SK-N-SH (cell line): ENCODE measurements around the gene CERS6. TPM values are rescaled to one million over a fixed set of nuclear protein-coding genes. Genes with fewer than 3 reads are reported as not detected.

Experiments used
- CTCF ChIA-PET: fragments of 300-600, 350-600 bp; formaldehyde crosslinking; extraction: SDS; loops from one replicate; lab custom pipeline; 2021; lab: Yijun Ruan, JAX
- POLR2A ChIA-PET: fragments of 350-600 bp; sonication (Branson Sonifier 250); formaldehyde crosslinking; extraction: SDS; loops from one replicate; lab custom pipeline; 2020; ENCODE audit warnings: antibody characterized with exemption, inconsistent platforms; lab: Yijun Ruan, JAX
- DNase-seq: peaks from one replicate; pipeline ENCODE4 v3.0.0; 2012
- H2AFZ ChIP-seq: fragments of 200-600 bp; sonication (generic); 2 replicates; pipeline ENCODE4 v1.8.1; 2016; ENCODE audit warnings: antibody characterized with exemption, mild to moderate bottlenecking, low read depth
- H3F3A ChIP-seq: fragments of 200-600 bp; sonication (generic); replicated peaks from 2 replicates; pipeline ENCODE3; 2016; ENCODE audit warnings: antibody characterized with exemption, mild to moderate bottlenecking; ENCODE audit not compliant: insufficient read depth
- H3K27ac ChIP-seq, 2 experiments: fragments of 200-500 bp in 1 of 2; fragments of 200-600 bp in 1 of 2; sonication (Bioruptor generic) in 1 of 2; sonication (generic), shearing (Covaris generic) in 1 of 2; 2 replicates each; pipeline versions ENCODE4 v1.5.1 to v1.6.1; 2014 to 2016; ENCODE audit warnings: low read depth in 2 of 2, inconsistent platforms in 1 of 2, low read length in 1 of 2, mild to moderate bottlenecking in 1 of 2, mixed read lengths in 1 of 2
- H3K27me3 ChIP-seq: fragments of 200-600 bp; sonication (generic), shearing (Covaris generic); 2 replicates; pipeline ENCODE4 v1.6.1; 2016; ENCODE audit warnings: mixed run types; ENCODE audit not compliant: insufficient read depth
- H3K36me3 ChIP-seq, 2 experiments: fragments of 200-500 bp in 1 of 2; fragments of 200-600 bp in 1 of 2; sonication (Bioruptor generic) in 1 of 2; sonication (generic) in 1 of 2; replicated peaks in 1 of 2; 2 replicates each; pipeline versions ENCODE3 to v1.5.1; 2014 to 2016; ENCODE audit warnings: low read length in 1 of 2, mild to moderate bottlenecking in 1 of 2; ENCODE audit not compliant: insufficient read depth in 2 of 2, control insufficient read depth in 1 of 2
- H3K4me1 ChIP-seq, 2 experiments: fragments of 200-500 bp in 1 of 2; fragments of 200-600 bp in 1 of 2; sonication (Bioruptor generic) in 1 of 2; sonication (generic), shearing (Covaris generic) in 1 of 2; 2 replicates each; pipeline versions ENCODE4 v1.5.1 to v1.6.1; 2014 to 2016; ENCODE audit warnings: low read depth in 1 of 2, low read length in 1 of 2, mixed run types in 1 of 2; ENCODE audit not compliant: insufficient read depth in 2 of 2, control insufficient read depth in 1 of 2
- H3K4me2 ChIP-seq: fragments of 200-600 bp; sonication (generic), shearing (Covaris generic); 2 replicates; pipeline ENCODE4 v1.6.1; 2017; ENCODE audit warnings: mixed run types
- H3K4me3 ChIP-seq, 2 experiments: fragments of 200-500 bp in 1 of 2; fragments of 200-600 bp in 1 of 2; sonication (Bioruptor generic) in 1 of 2; sonication (generic), shearing (Covaris generic) in 1 of 2; 2 replicates each; pipeline versions ENCODE4 v1.5.1 to v1.8.1; 2014 to 2016; ENCODE audit warnings: low read depth in 2 of 2, inconsistent platforms in 1 of 2, low read length in 1 of 2, mild to moderate bottlenecking in 1 of 2, mixed read lengths in 1 of 2, moderate library complexity in 1 of 2
- H3K79me2 ChIP-seq: fragments of 200-600 bp; sonication (generic); 2 replicates; pipeline ENCODE4 v1.8.1; 2017; ENCODE audit warnings: mild to moderate bottlenecking; ENCODE audit not compliant: insufficient read depth
- H3K9ac ChIP-seq: fragments of 200-600 bp; sonication (generic); 2 replicates; pipeline ENCODE4 v1.6.1; 2017; ENCODE audit warnings: mixed run types
- H3K9me2 ChIP-seq: fragments of 200-600 bp; sonication (generic); 2 replicates; pipeline ENCODE4 v1.6.1; 2017; ENCODE audit warnings: mixed run types
- H3K9me3 ChIP-seq: fragments of 200-600 bp; sonication (generic); 2 replicates; pipeline ENCODE4 v1.6.1; 2017; ENCODE audit warnings: mixed run types, mild to moderate bottlenecking, moderate library complexity
- H4K20me1 ChIP-seq: fragments of 200-600 bp; sonication (generic); 2 replicates; pipeline ENCODE4 v1.6.1; 2017; ENCODE audit warnings: mild to moderate bottlenecking, mixed run types; ENCODE audit not compliant: insufficient read depth
- GABPA ChIP-seq: IDR thresholded peaks from 2 replicates; pipeline ENCODE4 v1.4.0; 2012; ENCODE audit warnings: low read depth, mild to moderate bottlenecking
- IRF3 ChIP-seq: fragments of 150-350 bp; IDR thresholded peaks from 2 replicates; pipeline ENCODE4 v1.6.1; 2016; ENCODE audit warnings: mild to moderate bottlenecking, low read depth, low read length
- JUND ChIP-seq: IDR thresholded peaks from 2 replicates; pipeline ENCODE4 v1.4.0; 2012
- MEF2A ChIP-seq: IDR thresholded peaks from 2 replicates; pipeline ENCODE4 v1.4.0; 2012; ENCODE audit warnings: low read depth, borderline replicate concordance
- PBX3 ChIP-seq: IDR thresholded peaks from 2 replicates; pipeline ENCODE4; 2012
- POLR2AphosphoS5 ChIP-seq: IDR thresholded peaks from 2 replicates; pipeline ENCODE4 v1.6.1; 2012; ENCODE audit warnings: low read depth, low read length
- RAD21 ChIP-seq: IDR thresholded peaks from 2 replicates; pipeline ENCODE4 v1.6.1; 2012; ENCODE audit warnings: mild to moderate bottlenecking, low read length
- RFX5 ChIP-seq: IDR thresholded peaks from 2 replicates; pipeline ENCODE4 v1.6.1; 2012; ENCODE audit warnings: mild to moderate bottlenecking, improper control_type of control experiment, low read length
- RXRA ChIP-seq: IDR thresholded peaks from 2 replicates; pipeline ENCODE4 v1.4.0; 2012; ENCODE audit warnings: low read depth, mild to moderate bottlenecking, borderline replicate concordance
- SMC3 ChIP-seq: IDR thresholded peaks from 2 replicates; pipeline ENCODE4 v1.6.1; 2012; ENCODE audit warnings: low read depth, low read length, improper control_type of control experiment
- ZBTB33 ChIP-seq: IDR thresholded peaks from 2 replicates; pipeline ENCODE4 v1.4.0; 2012; ENCODE audit warnings: low read depth, borderline replicate concordance
- WGBS: methylation state at CpG from one replicate; pipeline ENCODE4 v1.1.6; 2017; ENCODE audit warnings: low lambda C conversion rate; 5-methylcytosine and 5-hydroxymethylcytosine counted together
- polyA plus RNA-seq, 3 experiments: library from polyadenylated mRNA; depleted of rRNA; stranded (reverse); fragments of >200 nt; gene quantifications; 2 replicates each; pipeline ENCODE4 v1.2.3, GENCODE V29; 2012
- TF ChIP-seq, protein P1 (sequence below): fragments of 200-600 bp; sonication (generic); IDR thresholded peaks from 2 replicates; pipeline ENCODE4 v1.6.1; 2017; ENCODE audit warnings: antibody characterized with exemption, mild to moderate bottlenecking, moderate library complexity

CERS6 gene
- polyA plus RNA-seq, 1 of the 3 experiments (the other 2 are of a cell fraction), result 1.8 TPM

DNA sequence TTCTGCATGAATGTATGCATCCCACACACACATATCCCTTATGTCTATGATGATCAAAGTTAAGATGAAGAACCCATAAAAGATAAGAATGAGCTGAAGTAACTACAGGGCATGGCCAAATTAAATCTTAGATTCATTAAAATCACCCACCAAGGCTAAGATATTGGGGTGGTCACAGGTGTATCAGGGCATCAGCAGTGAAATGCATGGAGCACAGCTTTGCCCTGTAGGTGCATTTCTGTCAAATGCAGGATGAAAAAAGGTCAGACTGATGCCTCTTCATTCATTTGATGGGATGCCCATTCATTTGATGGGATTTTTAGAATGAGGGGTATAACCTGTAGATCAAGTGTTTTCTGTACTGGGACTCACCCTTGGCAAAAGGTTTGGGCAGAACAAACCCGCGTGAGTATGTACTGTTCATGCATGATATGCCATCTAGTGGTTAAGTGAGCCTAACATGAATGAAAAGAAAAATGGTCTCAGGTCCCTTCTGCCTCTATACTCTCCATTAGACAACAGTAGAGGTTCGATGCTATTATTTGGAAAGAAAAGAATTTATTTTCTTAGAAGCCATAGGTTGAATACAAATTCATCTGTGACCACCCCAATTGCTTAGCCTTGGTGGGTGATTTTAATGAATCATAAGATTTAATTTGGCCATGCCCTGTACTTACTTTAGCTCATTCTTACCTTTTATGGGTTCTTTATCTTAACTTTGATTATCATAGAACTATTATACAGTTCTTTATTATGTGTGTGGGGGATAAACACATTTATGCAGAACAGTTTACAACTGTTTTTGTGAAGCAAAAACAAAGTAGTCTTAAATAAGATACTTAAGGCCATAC, 303.1 kb downstream of the CERS6 start:
- Histone ChIP-seq H3F3A (no peaks in the 10 kb centered on the region), H3K9me3 (no peaks in the 10 kb centered on the region), H3K4me1 (peaks cover 0 to 12% of the 10 kb centered on the region in 2 experiments; a peak in 2 of 4 replicates), H3K36me3 (no peaks in the 10 kb centered on the region), H3K4me3 (no peak overlapping the region), H3K79me2 (no peaks in the 10 kb centered on the region), H3K9me2 (no peaks in the 10 kb centered on the region), H3K4me2 (no peak overlapping the region), H3K27ac (no peak overlapping the region), H4K20me1 (no peaks in the 10 kb centered on the region), H3K27me3 (no peaks in the 10 kb centered on the region), H2AFZ (no peak overlapping the region), H3K9ac (no peak overlapping the region)
- TF ChIP-seq ZBTB33, result no peak
- TF ChIP-seq SMC3, result peak; percentile 80
- TF ChIP-seq, protein P1, sequence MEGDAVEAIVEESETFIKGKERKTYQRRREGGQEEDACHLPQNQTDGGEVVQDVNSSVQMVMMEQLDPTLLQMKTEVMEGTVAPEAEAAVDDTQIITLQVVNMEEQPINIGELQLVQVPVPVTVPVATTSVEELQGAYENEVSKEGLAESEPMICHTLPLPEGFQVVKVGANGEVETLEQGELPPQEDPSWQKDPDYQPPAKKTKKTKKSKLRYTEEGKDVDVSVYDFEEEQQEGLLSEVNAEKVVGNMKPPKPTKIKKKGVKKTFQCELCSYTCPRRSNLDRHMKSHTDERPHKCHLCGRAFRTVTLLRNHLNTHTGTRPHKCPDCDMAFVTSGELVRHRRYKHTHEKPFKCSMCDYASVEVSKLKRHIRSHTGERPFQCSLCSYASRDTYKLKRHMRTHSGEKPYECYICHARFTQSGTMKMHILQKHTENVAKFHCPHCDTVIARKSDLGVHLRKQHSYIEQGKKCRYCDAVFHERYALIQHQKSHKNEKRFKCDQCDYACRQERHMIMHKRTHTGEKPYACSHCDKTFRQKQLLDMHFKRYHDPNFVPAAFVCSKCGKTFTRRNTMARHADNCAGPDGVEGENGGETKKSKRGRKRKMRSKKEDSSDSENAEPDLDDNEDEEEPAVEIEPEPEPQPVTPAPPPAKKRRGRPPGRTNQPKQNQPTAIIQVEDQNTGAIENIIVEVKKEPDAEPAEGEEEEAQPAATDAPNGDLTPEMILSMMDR, result peak; percentile 70
- no peak for TF ChIP-seq POLR2AphosphoS5
- TF ChIP-seq IRF3, result no peak
- peak; percentile 86 for TF ChIP-seq RAD21
- ChIA-PET POLR2A (no interaction called here), CTCF (interaction anchor here (0.6 to 6.7 kb wide), 20 partner anchors 13 to 421 kb away, joined by 3 to 50 read pairs (median 3); no protein-coding TSS in a partner anchor)
- 32% methylated on average over 3 of the region's 3 CpGs for WGBS
- peak; percentile 66 for DNase-seq

- Histone ChIP-seq H3K36me3 (peaks cover 0 to 5% of the 10 kb centered on the region in 2 experiments), H3F3A (no peaks in the 10 kb centered on the region), H3K79me2 (no peaks in the 10 kb centered on the region), H3K9me2 (no peaks in the 10 kb centered on the region), H3K27ac (no peak overlapping the region), H3K4me1 (peaks cover 2 to 4% of the 10 kb centered on the region in 2 experiments; a peak in 2 of 4 replicates), H3K9me3 (no peaks in the 10 kb centered on the region), H3K9ac (no peak overlapping the region), H2AFZ (no peak overlapping the region), H4K20me1 (no peaks in the 10 kb centered on the region), H3K27me3 (no peaks in the 10 kb centered on the region), H3K4me3 (no peak overlapping the region), H3K4me2 (no peak overlapping the region)
- no peak for DNase-seq
- CTCF ChIA-PET, result interaction anchor here (1.0 kb wide), 2 partner anchors 11 to 419 kb away, joined by 3 to 5 read pairs; no protein-coding TSS in a partner anchor
- no peak for TF ChIP-seq PBX3
- no peak for TF ChIP-seq JUND
- TF ChIP-seq RFX5, result no peak
- no peak for TF ChIP-seq GABPA
- no peak for TF ChIP-seq RXRA
- TF ChIP-seq MEF2A, result no peak
- POLR2A ChIA-PET, result no interaction called here
- 89% methylated on average over 1 of the region's 1 CpG for WGBS
Measured at GRCh38 chr2:168765401-168765800, 309.3 kb downstream of the CERS6 start.
